ENCODE measurements around the gene ERN1. TPM values are rescaled to one million over a fixed set of nuclear protein-coding genes. Genes with fewer than 3 reads are reported as not detected.
A peak's percentile ranks its signal among the peaks of the same experiment; 100 is the strongest.

ERN1 gene
- total and polyA plus RNA-seq, 2 of the 13 experiments (the other 11 are each of a cell fraction or from before 2014, with no cell fraction given): 6.0 to 12.7 TPM

- TF ChIP-seq, protein P1, sequence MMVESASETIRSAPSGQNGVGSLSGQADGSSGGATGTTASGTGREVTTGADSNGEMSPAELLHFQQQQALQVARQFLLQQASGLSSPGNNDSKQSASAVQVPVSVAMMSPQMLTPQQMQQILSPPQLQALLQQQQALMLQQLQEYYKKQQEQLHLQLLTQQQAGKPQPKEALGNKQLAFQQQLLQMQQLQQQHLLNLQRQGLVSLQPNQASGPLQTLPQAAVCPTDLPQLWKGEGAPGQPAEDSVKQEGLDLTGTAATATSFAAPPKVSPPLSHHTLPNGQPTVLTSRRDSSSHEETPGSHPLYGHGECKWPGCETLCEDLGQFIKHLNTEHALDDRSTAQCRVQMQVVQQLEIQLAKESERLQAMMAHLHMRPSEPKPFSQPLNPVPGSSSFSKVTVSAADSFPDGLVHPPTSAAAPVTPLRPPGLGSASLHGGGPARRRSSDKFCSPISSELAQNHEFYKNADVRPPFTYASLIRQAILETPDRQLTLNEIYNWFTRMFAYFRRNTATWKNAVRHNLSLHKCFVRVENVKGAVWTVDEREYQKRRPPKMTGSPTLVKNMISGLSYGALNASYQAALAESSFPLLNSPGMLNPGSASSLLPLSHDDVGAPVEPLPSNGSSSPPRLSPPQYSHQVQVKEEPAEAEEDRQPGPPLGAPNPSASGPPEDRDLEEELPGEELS (CRISPR knock-in tag; IDR thresholded peaks at IDR 0.05): peak; percentile 94
- TF ChIP-seq TBX3 (IDR thresholded peaks at IDR 0.05; ENCODE audit: borderline replicate concordance): no peak
- TF ChIP-seq ZNF326 (CRISPR knock-in tag; IDR thresholded peaks at IDR 0.05; ENCODE audit: borderline replicate concordance): no peak
- TF ChIP-seq ZNF614 (CRISPR knock-in tag; IDR thresholded peaks at IDR 0.05; ENCODE audit: borderline replicate concordance): peak; percentile 98
- TF ChIP-seq, protein P2, sequence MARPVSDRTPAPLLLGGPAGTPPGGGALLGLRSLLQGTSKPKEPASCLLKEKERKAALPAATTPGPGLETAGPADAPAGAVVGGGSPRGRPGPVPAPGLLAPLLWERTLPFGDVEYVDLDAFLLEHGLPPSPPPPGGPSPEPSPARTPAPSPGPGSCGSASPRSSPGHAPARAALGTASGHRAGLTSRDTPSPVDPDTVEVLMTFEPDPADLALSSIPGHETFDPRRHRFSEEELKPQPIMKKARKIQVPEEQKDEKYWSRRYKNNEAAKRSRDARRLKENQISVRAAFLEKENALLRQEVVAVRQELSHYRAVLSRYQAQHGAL (CRISPR knock-in tag; IDR thresholded peaks at IDR 0.05; ENCODE audit: not compliant biosample characterization): no peak
- TF ChIP-seq ZBTB43 (CRISPR knock-in tag; conservative IDR thresholded peaks at IDR 0.05): no peak
- no peak for TF ChIP-seq GPBP1L1 (CRISPR knock-in tag; IDR thresholded peaks at IDR 0.05)
- TF ChIP-seq ZNF652 (CRISPR knock-in tag; IDR thresholded peaks at IDR 0.05; ENCODE audit: borderline replicate concordance, low read depth): peak; percentile 34; the same call in 1 of the 2 replicates
- TF ChIP-seq, protein P3, sequence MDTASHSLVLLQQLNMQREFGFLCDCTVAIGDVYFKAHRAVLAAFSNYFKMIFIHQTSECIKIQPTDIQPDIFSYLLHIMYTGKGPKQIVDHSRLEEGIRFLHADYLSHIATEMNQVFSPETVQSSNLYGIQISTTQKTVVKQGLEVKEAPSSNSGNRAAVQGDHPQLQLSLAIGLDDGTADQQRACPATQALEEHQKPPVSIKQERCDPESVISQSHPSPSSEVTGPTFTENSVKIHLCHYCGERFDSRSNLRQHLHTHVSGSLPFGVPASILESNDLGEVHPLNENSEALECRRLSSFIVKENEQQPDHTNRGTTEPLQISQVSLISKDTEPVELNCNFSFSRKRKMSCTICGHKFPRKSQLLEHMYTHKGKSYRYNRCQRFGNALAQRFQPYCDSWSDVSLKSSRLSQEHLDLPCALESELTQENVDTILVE (CRISPR knock-in tag; IDR thresholded peaks at IDR 0.05): peak; percentile 84
- no peak for TF ChIP-seq ZFP41 (CRISPR knock-in tag; IDR thresholded peaks at IDR 0.05; ENCODE audit: borderline replicate concordance)
- no peak for TF ChIP-seq REXO4 (CRISPR knock-in tag; IDR thresholded peaks at IDR 0.05; ENCODE audit: borderline replicate concordance)
- TF ChIP-seq GATA4 (IDR thresholded peaks at IDR 0.05; ENCODE audit: borderline replicate concordance, low read depth): peak; percentile 81; the same call in 1 of the 2 replicates
- TF ChIP-seq ISX (CRISPR knock-in tag; conservative IDR thresholded peaks at IDR 0.05): no peak
- TF ChIP-seq TCF12 (IDR thresholded peaks at IDR 0.05): no peak
- TF ChIP-seq TCF12 (CRISPR knock-in tag; IDR thresholded peaks at IDR 0.05): no peak
- no peak for TF ChIP-seq ZFP82 (CRISPR knock-in tag; IDR thresholded peaks at IDR 0.05; ENCODE audit: borderline replicate concordance)
- TF ChIP-seq ZBTB20 (CRISPR knock-in tag; IDR thresholded peaks at IDR 0.05; ENCODE audit: borderline replicate concordance, low read depth): peak; percentile 59; the same call in 1 of the 2 replicates
- TF ChIP-seq SYNCRIP (IDR thresholded peaks at IDR 0.05; ENCODE audit: insufficient read depth, low read depth, low read length): no peak
- TF ChIP-seq ATF3 (CRISPR knock-in tag; IDR thresholded peaks at IDR 0.05): peak; percentile 51; the same call in 1 of the 2 replicates
- TF ChIP-seq JUN (CRISPR knock-in tag; IDR thresholded peaks at IDR 0.05): 0 out of 2 replicates have a peak, but pooled peaks have one; percentile 33
- TF ChIP-seq EED (CRISPR knock-in tag; IDR thresholded peaks at IDR 0.05): no peak
- TF ChIP-seq CREBL2 (CRISPR knock-in tag; IDR thresholded peaks at IDR 0.05; ENCODE audit: borderline replicate concordance): no peak
Measured at GRCh38 chr17:64178011-64178825, 48.3 kb upstream of the ERN1 start (continued).

All from HepG2 (cell line).